Spleen (tissue), 7 donors: Measurements from ENCODE around the gene TPD52L2.

Experiments used
- POLR2AphosphoS5 ChIP-seq, 3 donors: sonication (generic); formaldehyde crosslinking; IDR thresholded peaks; one replicate each; pipeline ENCODE4 v1.5.1; 2017; ENCODE audit warnings: antibody characterized with exemption in 3 of 3
- TF ChIP-seq, protein P1 (sequence below), 11 experiments: fragments of 200-600 bp in 7 of 11; fragments of 450-650 bp in 4 of 11; sonication (generic) in 4 of 11; IDR thresholded peaks in 8 of 11; conservative IDR thresholded peaks in 3 of 11; 1 replicate in 7 of 11; 2 replicates in 4 of 11; pipeline versions ENCODE4 v1.4.0 to v1.8.0; 2016 to 2021; ENCODE audit warnings: antibody characterized with exemption in 11 of 11, inconsistent platforms in 4 of 11, mild to moderate bottlenecking in 1 of 11
- donor health status: DM: no; HTN: no; CAD: no; lungs with moderate emphysema.
- donor health status: DM: no; HTN: no; CAD: no.
- donor health status: DM: no; HTN: no; CAD: no.

DNA sequence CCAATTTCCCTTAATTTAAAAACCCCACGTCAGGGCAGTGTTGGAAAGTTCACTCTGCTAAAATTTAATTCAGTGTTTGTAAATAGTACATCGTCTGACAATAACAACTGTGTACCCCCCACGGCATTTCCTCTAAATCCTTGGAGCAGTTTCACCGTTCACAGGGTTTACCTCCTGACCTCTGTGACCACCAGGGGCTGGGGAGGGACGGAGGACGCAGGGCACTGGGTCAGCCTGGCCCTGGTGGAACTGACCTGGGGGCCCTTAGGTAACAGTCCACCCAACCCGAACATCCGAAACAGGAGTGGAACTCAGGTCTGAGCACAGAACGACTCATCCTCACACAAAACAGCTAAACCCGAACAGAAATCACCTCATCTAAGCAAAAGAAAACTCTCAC lies 36.1 kb upstream of the TPD52L2 start:
- TF ChIP-seq, protein P1, sequence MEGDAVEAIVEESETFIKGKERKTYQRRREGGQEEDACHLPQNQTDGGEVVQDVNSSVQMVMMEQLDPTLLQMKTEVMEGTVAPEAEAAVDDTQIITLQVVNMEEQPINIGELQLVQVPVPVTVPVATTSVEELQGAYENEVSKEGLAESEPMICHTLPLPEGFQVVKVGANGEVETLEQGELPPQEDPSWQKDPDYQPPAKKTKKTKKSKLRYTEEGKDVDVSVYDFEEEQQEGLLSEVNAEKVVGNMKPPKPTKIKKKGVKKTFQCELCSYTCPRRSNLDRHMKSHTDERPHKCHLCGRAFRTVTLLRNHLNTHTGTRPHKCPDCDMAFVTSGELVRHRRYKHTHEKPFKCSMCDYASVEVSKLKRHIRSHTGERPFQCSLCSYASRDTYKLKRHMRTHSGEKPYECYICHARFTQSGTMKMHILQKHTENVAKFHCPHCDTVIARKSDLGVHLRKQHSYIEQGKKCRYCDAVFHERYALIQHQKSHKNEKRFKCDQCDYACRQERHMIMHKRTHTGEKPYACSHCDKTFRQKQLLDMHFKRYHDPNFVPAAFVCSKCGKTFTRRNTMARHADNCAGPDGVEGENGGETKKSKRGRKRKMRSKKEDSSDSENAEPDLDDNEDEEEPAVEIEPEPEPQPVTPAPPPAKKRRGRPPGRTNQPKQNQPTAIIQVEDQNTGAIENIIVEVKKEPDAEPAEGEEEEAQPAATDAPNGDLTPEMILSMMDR (IDR thresholded peaks at IDR 0.05 in 8 of 11, conservative IDR thresholded peaks at IDR 0.05 in 3 of 11): no peak
- no peak for TF ChIP-seq POLR2AphosphoS5 (IDR thresholded peaks at IDR 0.05)
